ENCODE results near the gene FIGLA.

GRCh38 chr2:70834881-70835280, 44.4 kb upstream of the FIGLA start:
- TF ChIP-seq CTCF (conservative IDR thresholded peaks at IDR 0.05) = no peak
- no peak for TF ChIP-seq EZH2 (IDR thresholded peaks at IDR 0.05; ENCODE audit: low read depth)
